Peyer's patch (tissue), 4 donors: ENCODE results near the gene ECT2. TPM values are rescaled to one million over a fixed set of nuclear protein-coding genes. Genes with fewer than 3 reads are reported as not detected.
A peak's percentile ranks its signal among the peaks of the same experiment; 100 is the strongest.
"Not testable (repeated sequence)": the region's sequence is repeated elsewhere in the genome, so short reads cannot be mapped to it uniquely, and the experiment has no call there.

ENCODE experiments used
- DNase-seq, 3 donors: peaks; one replicate each; pipeline ENCODE4 v3.0.0-alpha.2; 2017 to 2019
- H3K27ac ChIP-seq, 4 donors: fragments of 200-600 bp; sonication (generic); one replicate each; pipeline ENCODE4 v1.5.1; 2016 to 2019
- H3K27me3 ChIP-seq, 2 donors: fragments of 200-600 bp; sonication (generic); one replicate each; pipeline ENCODE4 v1.5.1; 2019
- H3K36me3 ChIP-seq, 3 donors: fragments of 200-600 bp; sonication (generic); one replicate each; pipeline ENCODE4 v1.5.1; 2016 to 2019
- H3K4me1 ChIP-seq, 4 donors: fragments of 200-600 bp; sonication (generic); one replicate each; pipeline ENCODE4 v1.5.1; 2016 to 2019
- H3K4me3 ChIP-seq, 4 donors: fragments of 200-600 bp; sonication (generic); 1 replicate in 3 of 4; 2 replicates in 1 of 4; pipeline ENCODE4 v1.5.1; 2016 to 2019; ENCODE audit warnings: mild to moderate bottlenecking in 1 of 4
- H3K9me3 ChIP-seq, 4 donors: fragments of 200-600 bp; sonication (generic); one replicate each; pipeline ENCODE4 v1.5.1; 2016 to 2019; ENCODE audit warnings: mild to moderate bottlenecking in 1 of 4
- CTCF ChIP-seq, 6 experiments: fragments of 450-650 bp in 4 of 6; fragments of 200-600 bp in 2 of 6; sonication (generic) in 1 of 6; IDR thresholded peaks; one replicate each; pipeline ENCODE4 v1.5.1; 2017 to 2019; ENCODE audit warnings: antibody characterized with exemption in 6 of 6, mild to moderate bottlenecking in 3 of 6, moderate library complexity in 1 of 6
- POLR2A ChIP-seq, 2 donors: fragments of 450-650 bp; IDR thresholded peaks; one replicate each; pipeline ENCODE4 v1.5.1; 2017; ENCODE audit warnings: antibody characterized with exemption in 2 of 2, mild to moderate bottlenecking in 2 of 2, moderate library complexity in 2 of 2
- total RNA-seq, 4 donors: library from RNA; depleted of rRNA; stranded (reverse); fragments of >200 nt; gene quantifications; one replicate each; pipeline ENCODE4 v1.1.0, GENCODE V29; 2016

ECT2 gene
- total RNA-seq, 4 donors from 2014 or later: 8.9 to 11.2 (median 9.8) TPM

DNA sequence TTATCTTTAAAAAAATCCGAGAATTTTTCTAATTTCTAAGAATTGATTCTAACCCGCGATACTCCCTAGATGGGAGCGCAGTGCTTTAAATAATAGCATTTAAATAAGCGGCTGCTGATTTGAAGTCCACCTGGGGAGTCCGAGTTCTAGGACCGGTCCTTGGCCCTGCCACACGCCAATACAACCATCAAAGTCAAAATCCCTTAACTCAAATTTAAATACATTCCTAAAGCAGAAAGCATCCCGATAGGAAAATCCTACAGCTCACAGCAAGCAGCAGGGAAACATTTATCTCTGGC is 508 bp upstream of the ECT2 start:
- TF ChIP-seq POLR2A (IDR thresholded peaks at IDR 0.05) (no peak), CTCF (IDR thresholded peaks at IDR 0.05) (no peak)
- DNase-seq: no peak
- Histone ChIP-seq H3K4me3 (peak overlapping the region; percentile 40 to 100 (median 74)), H3K27ac (peak overlapping the region in 3 of 4 donors; percentile 21 to 80 (median 67)), H3K27me3 (no peaks in the 10 kb centered on the region), H3K9me3 (no peaks in the 10 kb centered on the region), H3K4me1 (peaks cover 0 to 14% (median 1%) of the 10 kb centered on the region in 4 donors), H3K36me3 (no peaks in the 10 kb centered on the region)

GRCh38 chr3:172751175-172751704 is 714 bp downstream of the ECT2 start:
- peak in 1 of 3 donors; percentile 16 for DNase-seq
- Histone ChIP-seq H3K9me3 (no peaks in the 10 kb centered on the region), H3K4me1 (peaks cover 0 to 14% (median 1%) of the 10 kb centered on the region in 4 donors), H3K4me3 (peak overlapping the region; percentile 62 to 100 (median 74)), H3K27me3 (no peaks in the 10 kb centered on the region), H3K27ac (peak overlapping the region; percentile 28 to 80 (median 68)), H3K36me3 (no peaks in the 10 kb centered on the region)
- TF ChIP-seq POLR2A (IDR thresholded peaks at IDR 0.05): no peak
- no peak for TF ChIP-seq CTCF (IDR thresholded peaks at IDR 0.05)

- Histone ChIP-seq H3K27ac (no peak overlapping the region), H3K4me1 (peaks cover 0 to 14% (median 1%) of the 10 kb centered on the region in 4 donors), H3K27me3 (no peaks in the 10 kb centered on the region), H3K36me3 (no peaks in the 10 kb centered on the region), H3K9me3 (no peaks in the 10 kb centered on the region), H3K4me3 (no peak overlapping the region)
- TF ChIP-seq POLR2A (IDR thresholded peaks at IDR 0.05) (no peak), CTCF (IDR thresholded peaks at IDR 0.05) (no peak)
- DNase-seq: no peak
Measured at GRCh38 chr3:172752651-172753050, 2.1 kb downstream of the ECT2 start.

DNA sequence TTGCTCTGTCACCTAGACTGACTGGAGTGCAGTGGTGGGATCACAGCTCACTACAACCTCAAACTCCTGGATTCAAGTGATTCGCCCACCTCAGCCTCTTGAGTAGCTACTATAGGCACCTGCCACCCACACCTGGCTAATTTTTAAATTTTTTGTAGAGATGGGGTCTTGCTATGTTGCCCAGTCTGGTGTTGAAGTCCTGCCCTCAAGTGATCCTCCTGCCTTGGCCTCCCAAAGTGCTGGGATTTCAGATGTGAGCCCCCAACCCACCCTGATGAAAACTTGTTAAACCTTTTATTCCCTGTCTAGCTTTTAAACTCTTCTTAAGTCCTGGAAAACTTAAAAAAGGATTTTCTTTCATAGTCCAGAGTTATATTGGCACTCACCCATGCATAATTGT is 2.6 kb downstream of the ECT2 start:
- no peak overlapping the region for H3K4me3 ChIP-seq
- peaks cover 0 to 14% (median 1%) of the 10 kb centered on the region in 4 donors for H3K4me1 ChIP-seq

GRCh38 chr3:172760416-172760815 is 9.9 kb downstream of the ECT2 start:
- H3K27ac ChIP-seq, H3K4me3 ChIP-seq, H3K27me3 ChIP-seq, DNase-seq, H3K4me1 ChIP-seq, H3K9me3 ChIP-seq: not testable (repeated sequence)
- peaks cover 0 to 19% (median 0%) of the 10 kb centered on the region in 3 donors for H3K36me3 ChIP-seq

More for the DNA sequence above, 2.6 kb downstream of the ECT2 start:
- Histone ChIP-seq H3K36me3 (no peaks in the 10 kb centered on the region), H3K9me3 (no peaks in the 10 kb centered on the region), H3K27ac (no peak overlapping the region), H3K27me3 (no peaks in the 10 kb centered on the region)
- no peak for DNase-seq
- TF ChIP-seq POLR2A (IDR thresholded peaks at IDR 0.05): no peak
- TF ChIP-seq CTCF (IDR thresholded peaks at IDR 0.05): no peak

- Histone ChIP-seq H3K27me3 (no peaks in the 10 kb centered on the region), H3K36me3 (peaks cover 0 to 19% (median 0%) of the 10 kb centered on the region in 3 donors), H3K27ac (no peak overlapping the region), H3K4me1 (no peaks in the 10 kb centered on the region), H3K9me3 (no peaks in the 10 kb centered on the region), H3K4me3 (no peak overlapping the region)
- TF ChIP-seq CTCF (IDR thresholded peaks at IDR 0.05) (no peak), POLR2A (IDR thresholded peaks at IDR 0.05) (no peak)
- DNase-seq: no peak
Measured at GRCh38 chr3:172766241-172766640, 15.7 kb downstream of the ECT2 start.
